GM18951 (cell line): Measurements from ENCODE around the gene ATG7.

Experiments
- POLR2A ChIP-seq: IDR thresholded peaks from 4 replicates; pipeline ENCODE4 v1.6.1; 2011; ENCODE audit warnings: mild to moderate bottlenecking; ENCODE audit not compliant: insufficient read length, insufficient read depth; ENCODE audit errors: extremely low read depth
- in situ Hi-C: fragments of 300-500 bp; cut with MboI; formaldehyde crosslinking; loops from one replicate; pipeline ENCODE4 v1.12.0; 2022; ENCODE audit warnings: low sequenced_read_pairs, mixed read lengths, inconsistent platforms; ENCODE audit not compliant: unreplicated experiment

The ATG7 gene

DNA sequence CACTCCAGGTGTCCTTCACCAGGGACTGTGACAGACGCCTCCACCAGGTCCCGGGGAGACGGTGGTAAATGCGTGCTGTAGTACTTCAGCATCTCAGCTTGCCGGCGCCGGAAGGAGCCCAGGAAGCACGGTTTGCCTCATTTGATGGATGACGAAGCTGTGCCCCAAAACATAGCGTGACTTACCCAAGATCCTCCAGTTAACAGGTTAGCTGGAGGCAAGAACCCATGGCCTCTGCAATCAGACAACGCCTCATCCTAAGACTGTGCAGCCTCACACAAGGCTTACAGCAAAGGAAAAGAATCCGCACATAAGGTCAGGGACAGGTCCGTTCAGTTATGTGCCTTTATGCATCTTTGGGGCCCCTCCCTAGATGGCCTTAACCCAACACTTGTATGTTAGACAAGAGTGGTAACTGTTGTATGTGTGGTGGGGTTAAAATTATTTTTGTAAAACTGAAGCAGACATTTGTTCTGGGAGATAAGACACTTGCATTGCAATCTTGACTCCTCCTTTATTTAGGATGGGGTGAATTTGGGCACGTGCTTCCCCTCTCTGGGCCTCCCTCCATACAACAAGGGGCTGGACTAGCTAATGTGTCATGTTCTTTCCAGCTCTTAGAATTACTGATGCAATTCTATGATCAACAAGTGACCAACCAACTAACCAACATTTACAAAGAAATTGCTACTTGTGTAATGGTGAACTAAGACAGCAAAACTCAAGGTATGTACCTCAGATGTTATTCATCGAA is 332.1 kb downstream of the ATG7 start:
- in situ Hi-C loops: no loop called here
- TF ChIP-seq POLR2A: no peak

- TF ChIP-seq POLR2A: no peak
- in situ Hi-C loops: no loop called here
Observed at GRCh38 chr3:11605398-11605797, 333.2 kb downstream of the ATG7 start.

GRCh38 chr3:11606090-11606784 is 334.0 kb downstream of the ATG7 start:
- no peak for TF ChIP-seq POLR2A
- in situ Hi-C loops: no loop called here

DNA sequence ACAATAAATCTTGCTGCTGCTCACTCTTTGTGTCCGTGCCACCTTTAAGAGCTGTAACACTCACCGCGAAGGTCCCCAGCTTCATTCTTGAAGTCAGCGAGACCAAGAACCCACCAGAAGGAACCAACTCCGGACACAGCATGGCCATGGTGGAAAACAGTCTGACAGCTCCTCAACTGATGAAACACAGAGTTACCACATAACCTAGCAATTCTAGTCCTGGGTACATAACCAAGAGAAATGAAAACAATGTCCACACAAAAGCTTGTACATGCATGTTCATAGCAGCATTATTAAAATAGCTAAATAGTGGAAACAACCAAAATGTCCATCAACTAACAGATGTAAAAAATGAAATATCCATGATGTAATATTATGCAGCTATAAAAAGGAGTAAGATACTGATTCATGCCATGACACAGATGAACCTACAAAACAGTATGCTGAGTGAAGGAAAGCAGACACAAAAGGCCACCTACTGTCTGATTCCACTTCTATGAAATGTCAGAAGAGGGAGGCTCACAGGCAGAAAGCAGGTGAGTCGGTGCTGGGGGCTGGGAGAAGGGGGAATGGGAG is 334.8 kb downstream of the ATG7 start:
- no peak for TF ChIP-seq POLR2A
- in situ Hi-C loops: no loop called here
